Stimulated activated CD4-positive, alpha-beta T cell treated with anti-CD3 and anti-CD28 coated beads, Interleukin-15, amount 100 ng/mL, for 1 hour (primary cell): ENCODE data around the gene PTRHD1.
"Not testable (repeated sequence)": the region's sequence is repeated elsewhere in the genome, so short reads cannot be mapped to it uniquely, and the experiment has no call there.

Experiments used
- DNase-seq, 2 donors: peaks; one replicate each; pipeline ENCODE4 v3.0.0-alpha.2; 2020; ENCODE audit warnings: low read depth in 1 of 2, low spot score in 1 of 2

The PTRHD1 gene

DNA sequence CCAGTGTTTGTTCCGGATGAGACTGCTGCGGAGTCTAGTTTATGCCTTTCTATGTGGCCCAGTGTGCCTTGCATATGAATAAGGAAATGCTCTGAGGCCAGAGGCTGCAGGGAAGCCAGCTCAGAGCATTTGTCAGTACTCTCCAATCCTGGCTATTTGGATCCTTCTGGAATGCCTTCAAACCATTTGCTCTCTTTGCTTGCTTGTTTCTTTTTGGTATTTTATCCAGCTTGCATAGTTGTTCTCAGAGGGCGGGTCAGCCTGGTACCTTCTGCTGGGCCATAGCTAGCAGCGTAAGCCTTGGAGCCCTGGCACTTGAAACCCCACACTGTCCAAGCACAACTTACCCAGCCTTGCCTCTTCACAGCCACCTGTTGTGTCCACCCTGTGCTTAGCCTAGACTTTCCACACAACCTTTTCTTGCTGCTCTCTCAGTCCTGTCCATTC is 20.5 kb upstream of the PTRHD1 start:
- no peak for DNase-seq

DNA sequence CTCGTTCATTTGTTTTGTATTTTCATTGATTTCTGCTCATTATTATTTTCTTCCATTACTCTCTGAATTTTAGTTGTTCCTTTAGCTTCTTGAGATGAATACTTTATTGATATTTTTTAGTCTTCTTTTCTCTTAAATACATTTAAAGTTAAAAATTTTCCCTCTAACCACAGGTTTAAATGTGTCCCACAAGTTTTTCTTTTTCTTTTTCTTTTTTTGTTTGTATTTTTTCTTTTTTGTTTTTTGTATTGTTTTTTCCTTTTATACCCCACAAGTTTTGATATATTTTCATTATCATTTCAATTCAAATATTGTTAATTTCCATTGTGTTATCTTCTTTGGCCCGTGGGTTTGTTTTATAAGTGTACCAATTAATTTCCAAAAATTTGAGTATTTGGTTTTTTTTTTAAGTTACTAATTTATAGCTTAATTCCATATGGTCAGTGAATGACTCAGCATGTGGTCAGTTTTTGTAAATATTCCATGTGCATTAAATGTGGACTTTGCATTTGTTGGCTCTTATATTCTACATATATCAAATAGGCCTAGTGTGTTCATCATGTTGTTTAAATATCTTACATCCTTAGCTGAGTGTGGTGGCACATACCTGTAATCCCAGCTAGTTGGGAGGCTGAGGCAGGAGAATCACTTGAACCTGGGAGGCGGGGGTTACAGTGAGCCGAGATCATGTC is 16.3 kb upstream of the PTRHD1 start:
- no peak for DNase-seq

DNA sequence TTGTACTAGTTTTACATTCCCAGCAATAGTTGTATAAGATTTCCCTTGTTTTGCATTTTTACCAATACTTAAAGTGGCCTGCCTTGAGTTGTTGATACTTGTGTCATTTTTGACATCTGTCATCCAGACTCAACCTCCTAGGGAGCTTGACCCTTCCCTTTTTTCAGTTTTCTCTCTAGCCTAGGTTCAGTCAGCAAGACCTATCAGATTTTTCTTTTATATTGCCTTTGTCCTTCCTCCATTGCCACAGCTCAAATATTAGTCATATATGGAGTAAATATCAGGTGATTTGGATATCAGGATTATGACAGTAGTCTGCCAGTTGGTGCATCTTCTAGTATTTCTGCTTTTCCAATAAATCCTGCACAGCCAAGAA is 13.5 kb upstream of the PTRHD1 start:
- no peak for DNase-seq

DNA sequence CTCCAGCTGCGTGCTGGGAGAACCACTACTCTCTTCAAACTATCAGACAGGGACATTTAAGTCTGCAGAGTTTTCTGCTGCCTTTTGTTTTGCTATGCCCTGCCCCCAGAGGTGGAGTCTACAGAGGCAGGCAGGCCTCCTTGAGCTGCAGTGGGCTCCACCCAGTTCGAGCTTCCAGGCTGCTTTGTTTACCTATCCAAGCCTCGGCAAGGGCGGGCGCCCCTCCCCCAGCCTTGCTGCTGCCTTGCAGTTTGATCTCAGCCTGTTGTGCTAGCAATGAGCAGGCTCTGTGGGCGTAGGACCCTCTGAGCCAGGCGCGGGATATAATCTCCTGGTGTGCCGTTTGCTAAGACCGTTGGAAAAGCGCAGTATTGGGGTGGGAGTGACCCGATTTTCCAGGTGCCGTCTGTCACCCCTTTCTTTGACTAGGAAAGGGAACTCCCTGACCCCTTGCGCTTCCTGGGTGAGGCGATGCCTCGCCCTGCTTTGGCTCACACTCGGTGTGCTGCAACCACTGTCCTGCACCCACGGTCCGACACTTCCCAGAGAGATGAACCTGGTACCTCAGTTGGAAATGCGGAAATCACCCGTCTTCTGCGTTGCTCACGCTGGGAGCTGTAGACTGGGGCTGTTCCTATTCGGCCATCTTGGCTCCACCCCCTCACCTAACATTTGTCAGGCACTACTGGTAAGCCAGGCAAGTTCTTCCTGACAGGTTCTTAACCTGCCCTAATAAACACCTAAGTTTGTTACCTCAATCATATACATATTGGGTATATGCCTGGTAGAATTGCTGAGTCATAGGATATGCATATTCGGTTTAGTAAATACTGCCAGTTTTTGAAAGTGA is 12.8 kb upstream of the PTRHD1 start:
- not testable (repeated sequence) for DNase-seq

DNA sequence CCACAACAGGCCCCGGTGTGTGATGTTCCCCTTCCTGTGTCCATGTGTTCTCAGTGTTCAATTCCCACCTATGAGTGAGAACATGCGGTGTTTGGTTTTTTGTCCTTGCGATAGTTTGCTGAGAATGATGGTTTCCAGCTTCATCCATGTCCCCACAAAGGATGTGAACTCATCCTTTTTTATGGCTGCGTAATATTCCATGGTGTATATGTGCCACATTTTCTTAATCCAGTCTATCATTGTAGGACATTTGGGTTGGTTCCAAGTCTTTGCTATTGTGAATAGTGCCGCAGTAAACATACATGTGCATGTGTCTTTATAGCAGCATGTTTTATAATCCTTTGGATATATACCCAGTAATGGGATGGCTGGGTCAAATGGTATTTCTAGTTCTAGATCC is 7.3 kb upstream of the PTRHD1 start:
- not testable (repeated sequence) for DNase-seq

DNA sequence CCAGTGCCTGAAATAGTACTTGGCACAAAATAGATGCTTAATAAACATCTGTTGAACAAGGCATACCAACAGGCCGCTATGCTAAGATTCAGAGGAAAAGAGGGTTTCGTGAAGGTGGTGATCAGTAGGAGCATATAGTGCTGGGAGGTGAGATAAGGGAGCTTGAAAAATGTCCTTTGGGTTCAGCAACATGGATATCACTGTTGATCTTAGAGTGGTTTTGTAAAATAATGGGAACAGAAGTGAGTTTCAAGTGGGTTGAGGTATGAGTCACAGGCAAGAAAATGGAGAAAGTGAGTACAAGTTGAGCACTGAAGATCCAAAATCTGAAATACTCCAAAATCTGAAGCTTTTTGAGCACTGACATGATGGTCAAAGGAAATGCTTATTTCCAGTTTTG is 4.5 kb upstream of the PTRHD1 start:
- DNase-seq, result no peak

DNA sequence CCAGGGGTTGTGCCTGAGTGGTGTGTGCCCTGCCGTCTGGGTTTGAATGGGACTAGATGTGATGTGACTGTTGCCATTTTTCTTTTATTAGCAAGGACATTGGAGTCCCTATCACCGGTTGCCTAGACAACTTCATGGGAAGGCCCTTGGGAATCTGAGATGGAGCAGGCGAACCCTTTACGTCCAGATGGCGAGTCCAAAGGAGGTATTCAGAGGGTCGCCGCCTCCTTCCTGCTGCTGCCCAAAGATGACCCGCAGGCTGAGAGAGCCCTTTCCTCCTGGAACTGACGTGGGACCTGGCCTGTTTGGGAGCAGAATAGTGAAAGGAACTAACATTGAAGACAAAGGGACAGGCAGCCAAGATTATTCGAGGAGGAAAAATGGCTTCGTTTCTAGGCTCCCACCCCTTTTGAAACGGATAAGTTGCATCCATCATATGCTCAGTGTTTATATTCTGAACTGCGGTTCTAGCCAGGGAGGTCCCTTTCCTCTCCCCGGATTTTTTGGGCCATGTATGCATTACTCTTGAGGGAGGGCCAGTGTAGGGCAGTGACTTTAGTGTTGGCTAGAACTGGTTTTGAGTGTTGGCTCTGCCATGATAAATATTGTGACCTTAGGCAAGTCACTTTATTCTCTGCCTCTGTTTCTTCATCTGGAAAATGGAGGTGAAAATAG is 707 bp upstream of the PTRHD1 start:
- DNase-seq, result no peak

DNA sequence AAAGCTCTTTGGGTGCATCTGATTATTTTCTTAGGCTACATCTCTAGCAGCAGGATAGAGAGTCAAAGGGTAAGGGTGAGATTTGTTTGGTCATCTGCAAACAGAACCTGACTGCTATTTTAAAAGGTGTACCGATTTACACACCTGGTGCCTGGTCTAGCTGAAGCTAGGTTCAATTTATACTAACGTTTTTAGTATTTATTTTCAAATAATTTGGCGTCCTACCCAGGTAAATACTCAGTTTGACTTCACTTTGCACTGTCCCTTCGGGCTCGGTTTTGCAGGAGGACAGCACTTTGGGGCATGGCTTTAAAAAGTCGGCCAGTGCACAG is 683 bp downstream of the PTRHD1 start:
- DNase-seq, result no peak

DNA sequence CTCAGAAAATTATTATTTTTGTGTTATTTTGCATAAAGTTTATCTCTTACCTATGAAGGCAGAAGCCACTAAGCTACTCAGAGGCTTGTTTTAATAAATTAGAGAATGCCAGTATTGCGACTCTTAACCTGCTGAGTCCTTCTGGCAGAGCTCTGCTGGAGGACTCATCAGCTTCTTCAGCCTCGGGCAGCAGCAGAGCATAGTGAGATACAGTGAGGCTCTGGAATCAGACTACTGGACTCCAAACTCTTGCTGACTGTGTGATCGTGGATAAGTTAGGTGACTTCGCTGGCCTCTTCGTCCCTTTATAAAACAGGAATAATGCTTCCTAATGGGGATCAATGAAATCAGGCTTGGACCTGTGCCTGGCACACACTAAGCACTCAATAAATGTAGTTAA is 1.7 kb downstream of the PTRHD1 start:
- DNase-seq, result no peak

DNA sequence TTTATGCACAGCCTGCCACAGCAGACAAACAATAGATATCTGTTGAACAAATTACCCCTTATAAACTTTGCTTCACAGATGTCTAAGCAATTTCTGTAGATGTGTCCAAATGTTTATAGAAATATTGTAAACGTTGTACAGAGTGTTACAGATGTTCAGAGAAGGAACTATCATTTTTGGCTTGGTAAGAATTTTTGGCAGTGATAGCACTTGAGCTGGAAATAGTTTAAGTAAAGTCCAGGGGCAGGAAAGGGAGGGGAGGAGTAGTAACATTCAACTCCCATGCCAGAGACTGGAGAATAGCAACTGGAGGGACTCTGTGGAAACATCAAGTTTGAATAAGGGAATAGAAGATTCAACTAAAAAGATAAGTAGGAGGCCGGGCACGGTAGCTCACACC is 4.4 kb downstream of the PTRHD1 start:
- no peak for DNase-seq

DNA sequence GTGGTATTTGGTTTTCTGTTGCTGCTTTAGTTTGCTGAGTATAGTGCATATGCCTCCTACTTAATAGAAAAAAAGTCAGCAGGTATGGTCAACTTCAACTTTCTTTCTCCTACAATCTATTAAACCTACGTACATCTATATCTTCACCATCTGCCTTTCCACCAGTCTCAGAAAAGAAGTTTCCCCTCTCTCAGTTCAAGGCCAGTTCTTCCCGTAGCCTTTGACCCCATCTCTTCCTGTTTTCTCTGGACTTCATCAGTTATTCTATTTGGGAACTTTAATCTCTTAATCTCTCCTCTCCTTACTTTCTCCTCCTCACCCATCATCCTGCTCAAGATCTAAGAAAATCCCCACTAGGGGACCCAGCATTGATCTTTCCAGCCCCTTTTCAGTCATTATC is 5.7 kb downstream of the PTRHD1 start:
- no peak for DNase-seq

DNA sequence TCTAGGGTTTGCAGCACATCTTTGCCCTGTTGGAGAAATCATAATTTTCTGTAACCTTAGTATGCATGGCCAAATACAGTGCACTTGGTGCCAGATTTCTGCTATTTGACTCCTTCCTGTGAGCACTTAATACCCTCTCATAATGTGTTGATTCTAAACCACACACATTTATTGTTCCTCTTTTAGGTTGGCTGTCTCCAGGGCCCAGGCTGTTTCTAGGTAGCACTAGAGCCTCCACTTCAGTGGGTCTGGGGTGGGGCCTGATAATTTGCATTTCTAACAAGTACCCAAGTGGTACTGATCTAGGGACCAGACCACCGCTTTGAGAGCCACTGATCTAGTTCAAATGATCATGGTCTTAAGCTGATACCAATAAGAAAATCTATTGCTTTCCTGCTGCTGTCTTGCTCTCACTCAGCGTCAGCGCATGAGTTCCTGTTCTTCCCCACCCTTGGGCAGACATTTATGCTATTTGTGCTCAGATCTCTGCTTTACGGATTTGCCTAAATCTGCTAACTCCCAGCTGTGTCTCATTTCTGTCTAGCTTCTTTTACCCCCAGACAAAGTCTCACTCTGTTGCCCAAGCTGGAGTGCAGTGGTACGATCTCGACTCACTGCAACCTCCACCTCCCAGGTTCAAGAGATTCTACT is 7.4 kb downstream of the PTRHD1 start:
- no peak for DNase-seq

DNA sequence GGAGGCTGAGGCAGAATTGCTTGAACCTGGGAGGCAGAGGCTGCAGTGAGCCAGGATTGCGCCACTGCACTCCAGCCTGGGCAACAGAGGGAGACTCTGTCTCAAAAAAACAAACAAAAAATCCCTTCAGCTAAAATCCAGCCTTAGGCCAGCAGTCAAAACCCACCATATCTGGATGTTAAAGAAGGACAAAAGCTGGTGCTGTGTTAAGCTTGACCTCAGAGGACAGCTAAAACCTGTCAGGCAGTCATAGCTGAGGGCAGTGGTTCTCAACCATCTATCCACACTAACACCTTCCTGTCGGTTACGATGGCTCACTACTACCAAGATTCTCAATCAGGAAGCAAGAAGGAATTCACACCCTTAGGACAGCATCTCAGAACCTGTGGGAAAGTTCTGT is 9.6 kb downstream of the PTRHD1 start:
- DNase-seq, result no peak

DNA sequence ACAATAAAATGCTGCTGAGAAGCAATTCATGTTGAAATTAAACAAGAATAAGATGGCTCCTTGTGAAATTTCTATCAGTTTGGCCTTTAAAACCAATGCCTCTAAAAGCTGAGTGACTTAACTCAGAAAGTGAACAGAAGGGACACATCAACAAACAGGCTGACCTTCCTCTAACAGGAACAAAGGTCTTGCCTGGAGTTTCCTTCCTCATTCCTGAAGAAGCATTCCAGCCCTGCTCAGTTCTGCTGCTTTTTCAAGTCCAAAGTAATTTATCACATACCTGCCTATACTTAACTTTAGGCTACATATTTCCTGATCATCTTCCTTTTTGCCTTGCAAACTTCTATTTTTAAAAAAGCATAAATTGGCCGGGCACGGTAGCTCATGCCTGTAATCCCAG is 14.1 kb downstream of the PTRHD1 start:
- DNase-seq, result no peak

DNA sequence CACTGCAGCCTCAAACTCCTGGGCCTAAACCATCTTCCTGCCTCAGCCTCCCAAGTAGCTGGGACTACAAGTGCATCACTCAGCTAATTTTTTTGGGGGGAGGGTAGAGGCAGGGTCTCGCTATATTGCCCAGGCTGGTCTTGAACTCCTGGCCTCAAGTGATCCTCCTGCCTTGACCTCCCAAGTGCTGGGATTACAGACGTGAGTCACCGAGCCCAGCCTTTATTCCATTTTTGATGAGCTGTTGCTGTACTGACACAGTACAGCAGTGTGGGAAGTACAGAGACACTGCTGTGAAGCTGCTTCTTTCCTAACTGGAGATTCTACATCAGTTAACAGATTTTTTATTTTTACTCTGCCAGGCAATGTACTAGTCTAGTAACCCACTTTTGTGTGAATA is 18.8 kb downstream of the PTRHD1 start:
- no peak for DNase-seq

DNA sequence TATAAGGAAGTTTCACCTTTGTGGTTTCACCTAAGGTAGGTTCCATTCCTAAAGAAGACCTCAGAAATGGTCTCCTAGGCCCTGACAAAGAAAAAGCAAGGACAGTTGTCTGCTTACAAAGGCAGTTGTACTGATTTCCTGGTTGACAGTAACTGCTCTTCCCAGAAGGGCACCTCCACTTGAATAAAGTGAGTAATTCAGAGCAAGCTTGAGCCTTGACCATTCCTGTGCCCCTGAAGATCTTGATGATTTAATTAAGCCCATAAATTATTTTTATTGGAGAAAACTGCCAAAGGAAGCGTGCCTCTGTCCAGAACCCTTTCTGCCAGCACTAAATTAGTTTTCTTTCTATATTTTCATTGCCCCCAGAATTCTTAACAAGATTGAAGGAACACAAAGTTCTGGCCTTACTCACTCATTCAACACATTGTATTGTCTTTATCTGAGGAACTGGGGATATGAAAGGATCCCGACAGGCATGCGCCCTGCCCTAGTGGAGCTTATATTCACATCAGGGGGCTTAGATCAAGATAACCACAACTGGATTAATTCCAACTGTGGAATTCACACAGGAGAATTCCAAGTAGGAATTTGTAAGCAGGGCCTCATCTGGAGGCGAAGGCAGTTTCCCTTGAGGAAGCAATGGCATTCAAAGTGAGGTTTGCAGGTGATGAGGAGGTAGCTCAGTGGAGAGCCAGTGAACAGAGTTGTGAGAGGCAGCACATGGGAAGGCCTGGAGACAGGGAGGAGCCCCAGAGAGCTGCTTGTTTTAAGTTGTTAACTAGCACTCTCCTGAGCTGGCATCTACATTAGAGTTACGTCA is 21.2 kb downstream of the PTRHD1 start:
- no peak for DNase-seq

DNA sequence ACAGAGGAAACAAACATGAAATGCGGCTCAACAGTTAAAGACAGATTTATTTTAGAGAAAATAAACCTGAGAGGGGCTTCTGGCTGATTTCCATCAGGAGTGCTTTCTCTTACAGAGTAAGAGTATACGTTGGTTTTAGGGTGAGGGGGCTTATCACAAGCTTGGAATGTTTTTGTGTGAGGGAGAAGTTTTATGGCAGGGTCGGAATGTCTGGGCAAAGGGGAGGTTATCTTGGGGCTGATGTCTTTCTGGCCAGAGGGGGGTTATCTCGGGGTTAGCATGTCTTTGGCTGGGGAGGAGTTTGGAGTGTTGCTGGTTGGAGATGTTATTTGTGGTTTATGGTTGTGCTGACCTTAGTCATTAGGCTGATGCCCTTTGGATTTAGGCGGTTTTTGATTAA is 22.1 kb downstream of the PTRHD1 start:
- DNase-seq, result no peak

DNA sequence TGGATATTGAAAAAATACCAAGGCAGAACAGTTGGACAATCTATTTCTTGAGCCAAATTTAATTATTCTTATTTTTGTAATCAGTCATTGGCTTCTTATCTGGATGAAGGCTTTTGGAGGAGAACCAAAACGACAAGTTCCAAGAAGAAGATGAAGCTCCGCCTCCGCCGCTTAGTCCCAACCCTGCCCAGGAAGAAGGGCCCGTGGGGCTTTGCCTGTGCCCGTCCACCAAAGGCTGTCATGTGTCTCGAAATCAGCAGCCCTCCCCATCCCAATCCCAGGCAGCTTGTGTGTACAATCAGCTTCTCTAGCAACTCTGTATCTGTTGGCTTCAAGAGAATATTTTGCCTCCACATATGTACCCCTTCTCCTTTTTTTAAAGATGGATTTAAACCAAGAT is 24.6 kb downstream of the PTRHD1 start:
- DNase-seq, result no peak

DNA sequence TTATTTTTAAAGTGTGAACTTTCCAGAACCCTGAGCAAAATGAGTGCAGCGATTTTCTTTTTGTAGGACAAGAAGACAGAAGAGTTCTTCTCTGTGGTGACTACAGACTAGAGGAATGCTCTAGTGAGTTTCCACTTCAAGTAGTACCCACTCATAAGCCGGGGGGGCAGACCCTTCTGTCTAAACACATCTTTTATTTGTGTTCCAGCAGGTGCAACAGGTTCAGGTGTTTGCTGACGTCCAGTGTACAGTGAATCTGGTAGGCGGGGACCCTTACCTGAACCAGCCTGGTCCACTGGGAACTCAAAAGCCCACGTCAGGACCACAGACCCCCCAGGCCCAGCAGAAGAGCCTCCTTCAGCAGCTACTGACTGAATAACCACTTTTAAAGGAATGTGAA is 25.2 kb downstream of the PTRHD1 start:
- DNase-seq, result no peak

DNA sequence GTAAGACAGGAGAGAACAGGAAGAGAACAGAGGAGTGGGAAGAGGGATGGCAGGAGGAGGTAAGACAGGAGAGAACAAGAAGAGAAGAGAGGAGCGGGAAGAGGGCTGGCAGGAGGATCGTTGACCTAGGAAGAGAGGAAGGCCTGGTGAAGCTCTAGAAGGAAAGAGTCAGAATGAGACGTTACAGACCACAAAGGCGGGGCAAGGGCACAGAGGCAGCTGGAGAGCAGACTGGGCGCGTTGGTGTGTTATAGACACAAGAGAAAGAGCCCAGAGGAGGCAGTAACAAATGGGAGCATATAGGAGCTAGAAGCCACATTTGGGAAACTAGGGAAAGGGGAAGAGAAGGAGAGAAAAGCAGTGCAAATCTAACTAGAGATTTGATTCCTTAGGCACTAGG is 26.6 kb downstream of the PTRHD1 start:
- no peak for DNase-seq

DNA sequence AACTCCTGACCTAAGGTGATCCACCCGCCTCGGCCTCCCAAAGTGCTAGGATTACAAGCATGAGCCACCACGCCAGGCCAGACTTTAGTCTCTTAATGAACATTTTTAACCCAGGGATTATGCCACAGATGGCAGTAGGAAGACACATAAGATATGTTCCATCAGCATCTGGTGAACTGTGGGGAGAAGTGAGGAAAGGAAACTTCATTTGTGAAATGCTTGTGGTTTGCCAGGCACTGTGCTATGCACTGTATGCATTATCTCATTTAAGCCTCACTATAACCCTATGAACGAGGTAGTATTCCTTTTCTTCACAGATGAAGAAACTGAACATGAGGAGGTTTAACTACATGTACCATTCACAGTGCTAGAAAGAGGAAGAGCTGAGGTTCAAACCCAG is 29.3 kb downstream of the PTRHD1 start:
- DNase-seq, result no peak
